Naive thymus-derived CD8-positive, alpha-beta T cell (primary cell): Measurements from ENCODE around the gene GPR158. TPM values are rescaled to one million over a fixed set of nuclear protein-coding genes. Genes with fewer than 3 reads are reported as not detected.
A peak's percentile ranks its signal among the peaks of the same experiment; 100 is the strongest.
"Not testable (repeated sequence)": the region's sequence is repeated elsewhere in the genome, so short reads cannot be mapped to it uniquely, and the experiment has no call there.

Experiments used
- ATAC-seq, 2 donors: fragments of 150-1000 bp; cut with Tn5 transposase in 1 of 2; sonication (Bioruptor Pico), chemical (Tn5 transposase) in 1 of 2; 1 replicate in 1 of 2; 2 replicates in 1 of 2; pipeline ENCODE4 v1.10.0; 2021; ENCODE audit warnings: mild to moderate bottlenecking in 2 of 2, moderate library complexity in 2 of 2
- POLR2A ChIA-PET: fragments of 350-600 bp; sonication (Branson Sonifier 250); formaldehyde crosslinking; loops from one replicate; lab custom pipeline; 2021; ENCODE audit warnings: antibody characterized with exemption; lab: Charles Lee
- DNase-seq, 10 donors: peaks; one replicate each; pipeline versions ENCODE4 v3.0.0 to v3.0.0-alpha.2; 2020 to 2022
- H3K27ac Mint-ChIP-seq, 10 donors: one replicate each; pipeline ENCODE4 v1.8.0; 2020 to 2022; ENCODE audit warnings: mild to moderate bottlenecking in 10 of 10, mixed read lengths in 10 of 10, moderate library complexity in 4 of 10, inconsistent platforms in 1 of 10
- H3K27me3 Mint-ChIP-seq, 5 donors: one replicate each; pipeline ENCODE4 v1.8.0; 2021 to 2022; ENCODE audit warnings: mixed read lengths in 5 of 5
- H3K36me3 Mint-ChIP-seq, 3 donors: one replicate each; pipeline ENCODE4 v1.8.0; 2020 to 2022; ENCODE audit warnings: mixed read lengths in 3 of 3, mild to moderate bottlenecking in 2 of 3, inconsistent platforms in 1 of 3
- H3K4me1 Mint-ChIP-seq, 4 donors: one replicate each; pipeline ENCODE4 v1.8.0; 2021 to 2022; ENCODE audit warnings: mixed read lengths in 4 of 4
- H3K4me3 Mint-ChIP-seq, 10 donors: one replicate each; pipeline ENCODE4 v1.8.0; 2020 to 2022; ENCODE audit warnings: mild to moderate bottlenecking in 10 of 10, mixed read lengths in 10 of 10, moderate library complexity in 6 of 10, inconsistent platforms in 1 of 10
- H3K9me3 Mint-ChIP-seq, 9 donors: one replicate each; pipeline ENCODE4 v1.8.0; 2020 to 2022; ENCODE audit warnings: mixed read lengths in 9 of 9, mild to moderate bottlenecking in 3 of 9, inconsistent platforms in 1 of 9, moderate library complexity in 1 of 9
- polyA plus RNA-seq, 3 donors: library from polyadenylated mRNA; unstranded; fragments of 300-500 nt; fragmentation: Illumina TruSeq; gene quantifications; one replicate each; pipeline ENCODE4 v1.2.3, GENCODE V29; 2021
- total RNA-seq, 8 experiments: library from RNA in 2 of 8; stranded (reverse) in 2 of 8; gene quantifications; one replicate each; pipeline ENCODE4 v1.2.3 and lab custom pipeline; 2021 to 2026

The GPR158 gene
- total RNA-seq (not detected), polyA plus RNA-seq (not detected), total RNA-seq (lab: John Stamatoyannopoulos, UW) (0 to 0.17 (median 0) reads per million in 6 experiments)

- Mint-ChIP-seq H3K9me3 (peaks cover 0 to 22% (median 9%) of the 10 kb centered on the region in 9 donors), H3K36me3 (peaks cover 0 to 12% (median 2%) of the 10 kb centered on the region in 3 donors), H3K4me3 (peak within 1 kb of the TSS; percentile 14 to 71 (median 62)), H3K4me1 (peaks cover 7 to 15% (median 8%) of the 10 kb centered on the region in 4 donors), H3K27me3 (peaks cover 39 to 80% (median 43%) of the 10 kb centered on the region in 5 donors), H3K27ac (peak within 1 kb of the TSS in 2 of 10 donors; percentile 24 to 66)
- ATAC-seq (peak; percentile 66 to 71), DNase-seq (peak; percentile 8 to 79 (median 46))
- POLR2A ChIA-PET, result no interaction called here
Measured at GRCh38 chr10:25174461-25175230, at the start of gene GPR158. Gene GPR158, plus strand, starts transcription at chr10:25175001. Its CDS starts 420 bp downstream, at chr10:25175421.

DNA sequence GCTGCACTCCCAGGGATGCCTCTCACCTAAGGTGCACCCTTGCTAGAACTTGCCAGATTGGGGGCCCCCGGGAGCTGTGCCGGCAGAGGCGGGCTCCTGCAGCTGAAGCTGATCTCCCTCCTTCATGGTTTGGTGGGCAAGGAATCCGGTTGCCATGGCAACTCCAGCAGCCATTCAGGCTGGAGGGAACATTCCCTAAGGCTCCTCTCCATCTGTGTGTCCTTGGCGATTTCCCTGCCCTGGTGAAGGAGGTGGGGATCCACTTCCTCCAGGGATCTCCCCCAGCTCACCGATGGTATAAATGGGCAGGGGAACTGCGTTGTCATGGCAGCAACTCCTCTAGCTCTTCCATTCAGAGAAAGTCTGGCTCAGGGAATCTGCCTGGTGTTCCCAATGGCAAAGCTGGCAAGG, 49.6 kb upstream of the GPR158 start:
- Mint-ChIP-seq H3K36me3 (no peaks in the 10 kb centered on the region), H3K9me3 (peaks cover 0 to 7% (median 1%) of the 10 kb centered on the region in 9 donors), H3K27me3 (peaks cover 5 to 35% (median 9%) of the 10 kb centered on the region in 5 donors), H3K27ac (no peak overlapping the region), H3K4me1 (no peaks in the 10 kb centered on the region), H3K4me3 (no peak overlapping the region)
- ATAC-seq (no peak), DNase-seq (no peak)
- POLR2A ChIA-PET, result no interaction called here

DNA sequence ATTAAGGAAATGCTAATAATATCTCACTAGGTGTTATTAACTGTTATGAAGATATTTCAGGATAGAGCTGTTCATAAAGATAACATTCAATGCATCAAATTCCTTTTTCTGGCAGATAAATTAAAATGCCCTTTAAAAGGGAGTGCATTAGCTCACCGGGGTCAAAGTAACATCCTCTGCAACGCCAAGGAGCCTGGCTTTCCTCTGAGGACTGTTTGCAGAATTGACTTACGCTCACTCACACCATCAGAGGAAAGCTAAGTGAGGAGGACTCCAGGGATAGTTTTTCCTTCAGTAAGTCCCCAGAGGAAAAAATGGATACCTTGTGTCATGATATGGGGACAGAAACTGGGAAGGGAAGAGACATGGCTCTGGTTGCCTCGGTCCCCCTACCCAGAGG, 45.2 kb upstream of the GPR158 start:
- peaks cover 5 to 23% (median 11%) of the 10 kb centered on the region in 9 donors for H3K9me3 Mint-ChIP-seq
- no peak overlapping the region for H3K4me3 Mint-ChIP-seq
- ATAC-seq (no peak), DNase-seq (no peak)
- H3K4me1 Mint-ChIP-seq, result no peaks in the 10 kb centered on the region
- H3K27ac Mint-ChIP-seq, result no peak overlapping the region
- H3K27me3 Mint-ChIP-seq, result peaks cover 5 to 38% (median 13%) of the 10 kb centered on the region in 5 donors
- POLR2A ChIA-PET, result no interaction called here
- peaks cover 3 to 5% (median 4%) of the 10 kb centered on the region in 3 donors for H3K36me3 Mint-ChIP-seq

DNA sequence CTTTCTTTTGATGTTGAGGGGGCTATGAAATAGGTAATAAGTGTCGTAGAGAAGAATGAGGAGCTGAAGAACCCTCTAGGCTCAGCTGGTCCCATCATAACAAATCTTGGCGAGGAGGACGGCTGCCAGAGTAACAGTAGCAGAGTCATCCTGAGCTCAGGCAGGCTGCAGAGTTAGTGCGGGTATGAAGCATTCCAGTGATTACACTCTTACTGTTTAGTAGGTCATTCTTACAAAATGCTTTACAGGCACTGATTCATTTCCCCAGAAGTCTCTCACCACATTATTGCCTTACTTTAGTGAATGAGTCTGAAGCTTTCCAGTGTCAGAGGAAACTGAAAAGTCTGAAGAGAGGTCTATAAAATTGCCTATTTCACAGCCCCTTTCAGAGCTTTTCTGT, 43.9 kb upstream of the GPR158 start:
- Mint-ChIP-seq H3K9me3 (peaks cover 5 to 37% (median 14%) of the 10 kb centered on the region in 9 donors), H3K4me3 (no peak overlapping the region), H3K27ac (no peak overlapping the region), H3K27me3 (peaks cover 3 to 30% (median 13%) of the 10 kb centered on the region in 5 donors), H3K4me1 (no peaks in the 10 kb centered on the region), H3K36me3 (peaks cover 3 to 5% (median 4%) of the 10 kb centered on the region in 3 donors)
- DNase-seq, result no peak
- no peak for ATAC-seq
- POLR2A ChIA-PET, result no interaction called here

DNA sequence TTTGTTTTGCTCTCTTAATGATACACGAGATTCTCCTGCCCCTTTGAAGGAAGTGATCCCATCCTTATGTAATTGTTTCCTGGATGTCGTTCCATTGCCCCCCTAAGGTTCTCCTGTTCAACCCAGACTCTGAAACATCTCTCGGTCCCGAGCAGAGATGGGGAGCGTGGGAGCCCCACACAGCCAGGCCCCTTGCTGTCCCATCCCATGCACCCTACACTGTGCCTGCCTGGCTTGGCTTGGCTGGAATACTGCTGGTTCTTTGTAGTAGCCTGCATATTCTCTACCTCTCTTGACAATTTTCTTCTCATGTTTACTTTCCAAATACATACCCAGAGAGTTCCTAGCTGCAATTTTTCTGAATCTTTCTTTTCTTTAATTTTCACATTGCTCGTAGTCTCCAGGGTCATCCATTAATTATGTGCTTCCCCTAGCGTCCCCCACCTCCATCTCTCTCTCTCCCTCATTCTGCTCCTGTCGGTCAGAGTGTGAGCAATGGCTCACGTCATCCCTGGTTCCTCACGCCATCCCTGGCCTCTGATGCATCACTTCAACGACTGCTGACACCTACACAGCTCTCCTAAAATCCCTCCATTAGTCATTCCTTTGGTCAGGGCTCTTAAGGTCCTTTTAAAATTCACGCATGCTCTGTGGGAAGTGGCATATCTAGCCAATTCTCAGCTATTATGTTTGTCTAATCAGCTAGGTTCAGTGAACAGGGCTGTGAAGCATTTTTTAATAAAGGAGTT, 32.5 kb upstream of the GPR158 start:
- Mint-ChIP-seq H3K36me3 (peaks cover 0 to 8% (median 0%) of the 10 kb centered on the region in 3 donors), H3K27ac (peak overlapping the region in 1 of 10 donors; percentile 53), H3K27me3 (peaks cover 0 to 18% (median 9%) of the 10 kb centered on the region in 5 donors), H3K9me3 (peaks cover 0 to 16% (median 6%) of the 10 kb centered on the region in 9 donors), H3K4me1 (no peaks in the 10 kb centered on the region), H3K4me3 (no peak overlapping the region)
- no peak for DNase-seq
- no peak for ATAC-seq
- POLR2A ChIA-PET, result no interaction called here

DNA sequence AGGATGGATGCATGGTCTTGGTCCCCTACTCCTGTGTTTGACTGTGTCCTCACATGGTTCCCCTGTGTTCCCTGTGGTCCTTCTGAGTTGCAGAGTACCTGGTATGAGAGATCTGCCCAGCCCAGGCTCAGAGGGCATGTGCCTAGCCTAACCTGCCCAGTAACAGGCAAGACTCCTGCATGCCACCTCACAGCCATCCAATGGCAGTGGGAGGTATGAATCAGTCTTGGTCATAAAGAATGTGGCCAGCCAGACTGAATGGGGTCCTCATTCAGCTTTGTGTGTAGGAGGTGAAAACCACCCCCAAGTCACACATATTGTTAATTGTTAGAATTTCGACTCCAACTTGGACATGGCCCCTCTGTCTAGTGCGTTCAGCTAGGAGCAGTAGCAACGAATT, 17.2 kb upstream of the GPR158 start:
- H3K4me1 Mint-ChIP-seq, result no peaks in the 10 kb centered on the region
- H3K36me3 Mint-ChIP-seq, result no peaks in the 10 kb centered on the region
- ATAC-seq (no peak), DNase-seq (no peak)
- POLR2A ChIA-PET, result no interaction called here
- peaks cover 0 to 8% (median 5%) of the 10 kb centered on the region in 5 donors for H3K27me3 Mint-ChIP-seq
- H3K9me3 Mint-ChIP-seq, result peaks cover 0 to 20% (median 7%) of the 10 kb centered on the region in 9 donors
- no peak overlapping the region for H3K27ac Mint-ChIP-seq
- H3K4me3 Mint-ChIP-seq, result no peak overlapping the region

DNA sequence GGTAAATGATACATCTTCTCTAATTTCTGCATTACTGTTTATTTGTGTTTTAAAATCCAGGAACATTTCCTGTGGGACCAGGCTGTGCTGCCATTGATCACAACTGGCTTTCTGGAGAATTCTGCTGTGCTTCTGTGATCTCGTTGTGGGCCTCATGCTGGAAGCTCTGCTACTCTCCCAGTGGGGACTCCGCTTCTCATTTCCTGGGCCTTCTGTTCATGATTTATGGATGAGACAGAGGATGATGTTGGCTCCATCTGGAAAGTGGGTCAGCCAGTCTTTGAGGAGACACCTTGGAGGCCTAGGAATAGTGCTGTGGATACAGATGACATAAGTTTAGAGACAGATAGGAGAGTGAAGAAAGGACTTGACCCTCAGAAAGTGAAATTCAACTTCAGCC, 15.2 kb upstream of the GPR158 start:
- POLR2A ChIA-PET, result no interaction called here
- peaks cover 0 to 10% (median 7%) of the 10 kb centered on the region in 5 donors for H3K27me3 Mint-ChIP-seq
- H3K9me3 Mint-ChIP-seq, result peaks cover 0 to 12% (median 0%) of the 10 kb centered on the region in 9 donors
- no peak overlapping the region for H3K4me3 Mint-ChIP-seq
- no peak overlapping the region for H3K27ac Mint-ChIP-seq
- no peaks in the 10 kb centered on the region for H3K36me3 Mint-ChIP-seq
- no peaks in the 10 kb centered on the region for H3K4me1 Mint-ChIP-seq
- ATAC-seq, result no peak
- DNase-seq, result no peak

DNA sequence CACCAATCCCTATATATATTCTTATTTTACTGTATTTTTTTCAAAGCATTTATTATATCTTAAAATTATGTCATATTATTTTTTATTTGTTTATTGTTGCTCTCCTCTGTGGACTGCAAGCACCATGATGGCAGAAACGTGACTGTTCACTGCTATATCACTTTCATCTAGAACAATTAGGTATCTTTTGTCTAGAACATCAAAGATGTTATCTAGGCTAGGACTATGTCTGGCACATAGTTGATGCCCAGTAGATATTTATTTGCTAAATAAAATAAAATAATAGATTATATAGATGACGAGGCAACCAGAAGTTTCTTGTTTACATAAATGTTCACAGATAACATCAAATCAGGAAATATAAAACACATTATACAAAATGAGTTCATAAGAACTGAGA, 12.4 kb upstream of the GPR158 start:
- Mint-ChIP-seq H3K9me3 (peaks cover 0 to 13% (median 4%) of the 10 kb centered on the region in 9 donors), H3K27me3 (peaks cover 0 to 18% (median 15%) of the 10 kb centered on the region in 5 donors), H3K4me3 (no peak overlapping the region), H3K4me1 (no peaks in the 10 kb centered on the region), H3K36me3 (peaks cover 0 to 6% (median 0%) of the 10 kb centered on the region in 3 donors), H3K27ac (no peak overlapping the region)
- DNase-seq (no peak), ATAC-seq (no peak)
- POLR2A ChIA-PET, result no interaction called here

DNA sequence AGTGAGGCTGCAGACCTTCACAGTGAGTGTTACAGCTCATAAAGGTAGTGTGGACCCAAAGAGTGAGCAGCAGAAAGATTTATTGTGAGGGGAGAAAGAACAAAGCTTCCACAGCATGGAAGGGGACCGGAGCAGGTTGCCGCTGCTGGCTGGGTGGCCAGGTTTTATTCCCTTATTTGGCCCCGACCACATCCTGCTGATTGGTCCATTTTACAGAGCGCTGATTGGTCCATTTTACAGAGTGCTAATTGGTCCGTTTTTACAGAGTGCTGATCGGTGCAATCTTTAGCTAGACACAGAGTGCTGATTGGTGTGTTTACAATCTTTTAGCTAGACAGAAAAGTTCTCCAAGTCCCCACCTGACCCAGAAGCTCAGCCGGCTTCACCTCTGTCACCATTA, 11.3 kb upstream of the GPR158 start:
- DNase-seq, ATAC-seq, H3K27ac Mint-ChIP-seq, H3K36me3 Mint-ChIP-seq, POLR2A ChIA-PET, H3K4me3 Mint-ChIP-seq, H3K4me1 Mint-ChIP-seq: not testable (repeated sequence)
- Mint-ChIP-seq H3K9me3 (peaks cover 0 to 13% (median 4%) of the 10 kb centered on the region in 9 donors), H3K27me3 (peaks cover 9 to 22% (median 20%) of the 10 kb centered on the region in 5 donors)

- Mint-ChIP-seq H3K9me3 (peaks cover 0 to 22% (median 9%) of the 10 kb centered on the region in 9 donors), H3K27ac (no peak overlapping the region), H3K4me1 (peaks cover 0 to 7% (median 2%) of the 10 kb centered on the region in 4 donors), H3K27me3 (peaks cover 40 to 66% (median 45%) of the 10 kb centered on the region in 5 donors), H3K4me3 (no peak overlapping the region), H3K36me3 (peaks cover 0 to 26% (median 0%) of the 10 kb centered on the region in 3 donors)
- POLR2A ChIA-PET, result no interaction called here
- DNase-seq (no peak), ATAC-seq (no peak)
Measured at GRCh38 chr10:25169740-25170139, 5.1 kb upstream of the GPR158 start.

- Mint-ChIP-seq H3K4me1 (peaks cover 0 to 9% (median 3%) of the 10 kb centered on the region in 4 donors), H3K4me3 (no peak overlapping the region), H3K9me3 (peaks cover 0 to 22% (median 7%) of the 10 kb centered on the region in 9 donors), H3K27me3 (peaks cover 37 to 75% (median 41%) of the 10 kb centered on the region in 5 donors), H3K27ac (no peak overlapping the region), H3K36me3 (peaks cover 0 to 21% (median 0%) of the 10 kb centered on the region in 3 donors)
- DNase-seq (no peak), ATAC-seq (no peak)
- POLR2A ChIA-PET, result no interaction called here
Measured at GRCh38 chr10:25170627-25171026, 4.2 kb upstream of the GPR158 start.

DNA sequence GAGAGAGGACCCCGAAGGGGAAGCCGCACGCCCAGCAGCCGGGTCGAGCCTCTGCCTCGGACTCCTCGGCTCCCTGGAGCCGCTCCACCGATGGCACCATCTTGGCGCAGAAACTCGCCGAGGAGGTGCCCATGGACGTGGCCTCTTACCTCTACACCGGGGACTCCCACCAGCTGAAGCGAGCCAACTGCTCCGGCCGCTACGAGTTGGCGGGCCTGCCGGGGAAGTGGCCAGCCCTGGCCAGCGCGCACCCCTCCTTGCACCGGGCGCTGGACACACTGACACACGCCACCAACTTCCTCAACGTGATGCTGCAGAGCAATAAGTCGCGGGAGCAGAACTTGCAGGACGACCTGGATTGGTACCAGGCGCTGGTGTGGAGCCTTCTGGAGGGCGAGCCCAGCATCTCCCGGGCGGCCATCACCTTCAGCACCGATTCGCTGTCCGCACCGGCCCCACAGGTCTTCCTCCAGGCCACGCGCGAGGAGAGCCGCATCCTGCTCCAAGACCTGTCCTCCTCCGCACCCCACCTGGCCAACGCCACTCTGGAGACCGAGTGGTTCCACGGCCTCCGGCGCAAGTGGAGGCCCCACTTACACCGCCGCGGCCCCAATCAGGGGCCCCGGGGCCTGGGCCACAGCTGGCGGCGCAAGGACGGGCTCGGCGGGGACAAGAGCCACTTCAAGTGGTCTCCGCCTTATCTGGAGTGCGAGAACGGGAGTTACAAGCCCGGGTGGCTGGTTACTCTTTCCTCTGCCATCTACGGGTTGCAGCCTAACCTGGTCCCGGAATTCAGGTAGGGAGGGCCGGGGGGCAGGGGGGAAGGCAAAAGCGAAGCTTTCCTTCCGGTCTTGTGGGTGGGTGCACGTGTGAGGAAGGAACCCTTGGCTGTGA, 973 bp downstream of the GPR158 start:
- peaks cover 7 to 15% (median 8%) of the 10 kb centered on the region in 4 donors for H3K4me1 Mint-ChIP-seq
- H3K4me3 Mint-ChIP-seq, result peak overlapping the region in 4 of 10 donors; percentile 31 to 71 (median 60)
- DNase-seq (peak in 1 of 10 donors; percentile 5), ATAC-seq (no peak)
- POLR2A ChIA-PET, result no interaction called here
- H3K36me3 Mint-ChIP-seq, result peaks cover 0 to 12% (median 2%) of the 10 kb centered on the region in 3 donors
- H3K9me3 Mint-ChIP-seq, result peaks cover 0 to 22% (median 9%) of the 10 kb centered on the region in 9 donors
- peaks cover 39 to 70% (median 47%) of the 10 kb centered on the region in 5 donors for H3K27me3 Mint-ChIP-seq
- no peak overlapping the region for H3K27ac Mint-ChIP-seq
